Activated CD8-positive, alpha-beta memory T cell treated with anti-CD3 and anti-CD28 coated beads, Interleukin-2, amount 50 U/mL, for 4 hours (primary cell): ENCODE data around the gene LPCAT4.
"Not testable (repeated sequence)": the region's sequence is repeated elsewhere in the genome, so short reads cannot be mapped to it uniquely, and the experiment has no call there.

Experiments used
- DNase-seq: peaks from one replicate; pipeline ENCODE4 v3.0.0-alpha.2; 2020

LPCAT4 gene

GRCh38 chr15:34362047-34362773 lies 4.8 kb downstream of the LPCAT4 start:
- no peak for DNase-seq

GRCh38 chr15:34361278-34361677 lies 5.7 kb downstream of the LPCAT4 start:
- DNase-seq = no peak

GRCh38 chr15:34360298-34360697 lies 6.7 kb downstream of the LPCAT4 start:
- DNase-seq = no peak

- no peak for DNase-seq
Observed at GRCh38 chr15:34359416-34359815, 7.6 kb downstream of the LPCAT4 start.

- DNase-seq = no peak
Observed at GRCh38 chr15:34358948-34359347, 8.0 kb downstream of the LPCAT4 start.

- DNase-seq = no peak
Observed at GRCh38 chr15:34358367-34358766, 8.6 kb downstream of the LPCAT4 start.

GRCh38 chr15:34357653-34358052 lies 9.3 kb downstream of the LPCAT4 start:
- no peak for DNase-seq

- DNase-seq = no peak
Observed at GRCh38 chr15:34355241-34355640, 11.8 kb downstream of the LPCAT4 start.

GRCh38 chr15:34354286-34354685 lies 12.7 kb downstream of the LPCAT4 start:
- no peak for DNase-seq

GRCh38 chr15:34353627-34354026 lies 13.4 kb downstream of the LPCAT4 start:
- no peak for DNase-seq

GRCh38 chr15:34352996-34353395 lies 14.0 kb downstream of the LPCAT4 start:
- not testable (repeated sequence) for DNase-seq

GRCh38 chr15:34349769-34350168 lies 17.2 kb downstream of the LPCAT4 start:
- no peak for DNase-seq

- no peak for DNase-seq
Observed at GRCh38 chr15:34348735-34349300, 18.2 kb downstream of the LPCAT4 start.

- no peak for DNase-seq
Observed at GRCh38 chr15:34347951-34348638, 18.9 kb downstream of the LPCAT4 start.

- peak; percentile 94 for DNase-seq
Observed at GRCh38 chr15:34342737-34343575, 24.0 kb downstream of the LPCAT4 start, which contains the start of the genes NOP10 and NUTM1. NOP10 (minus strand) TSS chr15:34343136; CDS start chr15:34343073, 63 bp downstream. NUTM1 (plus strand) TSS chr15:34343315; CDS start chr15:34343697, 382 bp downstream.

- not testable (repeated sequence) for DNase-seq
Observed at GRCh38 chr15:34342213-34342736, 24.7 kb downstream of the LPCAT4 start.

GRCh38 chr15:34341381-34342212 lies 25.4 kb downstream of the LPCAT4 start:
- DNase-seq = no peak

- no peak for DNase-seq
Observed at GRCh38 chr15:34339946-34340345, 27.1 kb downstream of the LPCAT4 start.

GRCh38 chr15:34338347-34338746 lies 28.6 kb downstream of the LPCAT4 start:
- DNase-seq = no peak

GRCh38 chr15:34337557-34338306 lies 29.3 kb downstream of the LPCAT4 start, which contains the start of gene SLC12A6:
SLC12A6 (minus strand) TSS chr15:34337781; CDS start chr15:34336680, 1,101 bp downstream.
- DNase-seq = peak; percentile 93
